GM10847 (cell line): ENCODE data around the gene PLD2.

Source experiments
- POLR2A ChIP-seq: IDR thresholded peaks from 2 replicates; pipeline ENCODE4 v1.6.1; 2011; ENCODE audit not compliant: insufficient read length; ENCODE audit errors: extremely low read depth

Gene PLD2

DNA sequence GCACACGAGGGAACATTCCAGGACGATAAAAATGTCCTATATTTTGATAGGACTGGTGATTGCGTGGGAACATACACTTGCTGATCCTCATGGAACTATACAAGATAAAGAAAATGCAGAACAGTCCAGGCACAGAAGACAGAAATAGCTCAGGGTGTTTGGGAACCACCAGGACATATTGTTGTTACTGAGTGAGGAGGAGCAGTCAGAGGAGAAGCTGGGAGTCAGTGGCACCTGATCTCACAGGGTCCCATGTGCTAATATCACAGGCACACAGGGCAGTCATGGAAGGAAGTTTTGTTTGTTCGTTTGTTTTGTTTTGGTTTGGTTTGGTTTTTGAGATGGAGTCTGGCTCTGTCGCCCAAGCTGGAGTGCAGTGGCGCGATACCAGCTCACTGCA, 5.7 kb downstream of the PLD2 start:
- TF ChIP-seq POLR2A, result no peak

DNA sequence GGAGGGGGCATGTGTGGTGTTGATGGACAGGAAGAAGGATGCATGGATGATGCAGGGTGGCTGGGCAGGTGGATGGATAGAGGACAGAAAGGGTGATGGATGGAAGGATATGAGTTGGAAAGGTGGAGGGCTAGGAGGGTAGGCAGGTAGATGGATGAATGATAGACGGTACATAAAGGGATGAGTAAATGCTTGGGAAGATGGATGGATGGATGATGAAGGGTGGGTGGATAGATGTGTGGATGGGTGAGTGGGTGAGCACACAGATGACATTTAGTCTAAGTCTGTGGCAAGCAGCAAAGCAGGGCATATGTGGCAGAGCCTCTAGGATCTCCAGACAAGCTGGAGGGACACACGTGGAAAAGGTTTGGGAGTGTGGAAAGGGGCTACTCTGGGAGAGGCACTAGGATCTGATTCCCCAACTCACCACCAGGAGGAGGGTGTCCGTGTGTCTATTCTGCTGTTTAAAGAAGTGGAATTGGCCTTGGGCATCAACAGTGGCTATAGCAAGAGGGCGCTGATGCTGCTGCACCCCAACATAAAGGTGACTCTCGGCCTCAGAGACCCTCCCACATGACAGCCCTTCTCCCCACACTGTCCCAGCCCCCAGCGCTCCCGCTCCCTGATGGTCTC, 8.2 kb downstream of the PLD2 start:
- TF ChIP-seq POLR2A, result no peak

DNA sequence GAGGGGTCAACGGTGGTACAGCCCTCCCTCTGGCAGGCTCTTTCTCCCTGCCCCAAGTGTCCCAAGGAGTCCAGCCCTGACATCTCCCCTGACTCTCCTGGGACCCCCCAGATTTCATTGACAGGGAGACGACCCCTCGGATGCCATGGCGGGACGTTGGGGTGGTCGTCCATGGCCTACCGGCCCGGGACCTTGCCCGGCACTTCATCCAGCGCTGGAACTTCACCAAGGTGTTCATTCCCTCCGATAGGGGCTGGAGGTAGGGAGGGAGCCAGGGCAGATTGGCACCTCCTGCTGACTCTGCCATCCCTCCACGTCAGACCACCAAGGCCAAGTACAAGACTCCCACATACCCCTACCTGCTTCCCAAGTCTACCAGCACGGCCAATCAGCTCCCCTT, 9.9 kb downstream of the PLD2 start:
- TF ChIP-seq POLR2A, result no peak

DNA sequence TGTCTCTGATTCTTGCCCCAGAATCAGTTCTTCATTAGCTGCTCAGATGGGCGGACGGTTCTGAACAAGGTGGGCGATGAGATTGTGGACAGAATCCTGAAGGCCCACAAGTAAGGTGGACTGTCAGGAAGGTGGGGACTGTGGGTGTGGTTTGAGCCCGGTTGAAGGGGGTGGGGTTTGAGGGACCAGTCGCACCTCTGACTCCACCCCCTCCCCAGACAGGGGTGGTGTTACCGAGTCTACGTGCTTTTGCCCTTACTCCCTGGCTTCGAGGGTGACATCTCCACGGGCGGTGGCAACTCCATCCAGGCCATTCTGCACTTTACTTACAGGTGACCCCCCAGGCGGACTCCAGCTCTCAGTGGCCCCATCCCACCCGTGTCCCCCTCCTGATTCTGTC, 11.3 kb downstream of the PLD2 start:
- TF ChIP-seq POLR2A, result no peak

DNA sequence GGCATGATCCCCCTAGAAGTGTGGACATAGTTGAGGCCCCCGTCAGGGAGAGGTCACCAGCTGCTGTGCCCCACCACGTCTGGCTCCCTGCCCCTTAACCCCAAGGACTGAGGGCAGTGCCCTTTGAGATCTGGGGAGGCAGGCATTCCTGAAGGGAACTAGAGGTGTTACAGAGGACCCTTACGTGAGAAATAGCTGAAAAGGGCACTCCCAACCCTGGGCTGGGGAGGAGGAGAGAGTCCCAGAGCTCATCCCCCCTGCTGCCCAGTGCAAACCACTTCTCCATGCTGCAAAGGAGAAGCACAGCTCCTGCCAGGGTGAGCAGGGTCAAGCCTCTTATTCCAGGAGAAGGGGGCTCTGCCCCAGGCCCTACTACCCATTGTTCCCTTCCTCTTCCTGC, 15.9 kb downstream of the PLD2 start:
- TF ChIP-seq POLR2A, result no peak

DNA sequence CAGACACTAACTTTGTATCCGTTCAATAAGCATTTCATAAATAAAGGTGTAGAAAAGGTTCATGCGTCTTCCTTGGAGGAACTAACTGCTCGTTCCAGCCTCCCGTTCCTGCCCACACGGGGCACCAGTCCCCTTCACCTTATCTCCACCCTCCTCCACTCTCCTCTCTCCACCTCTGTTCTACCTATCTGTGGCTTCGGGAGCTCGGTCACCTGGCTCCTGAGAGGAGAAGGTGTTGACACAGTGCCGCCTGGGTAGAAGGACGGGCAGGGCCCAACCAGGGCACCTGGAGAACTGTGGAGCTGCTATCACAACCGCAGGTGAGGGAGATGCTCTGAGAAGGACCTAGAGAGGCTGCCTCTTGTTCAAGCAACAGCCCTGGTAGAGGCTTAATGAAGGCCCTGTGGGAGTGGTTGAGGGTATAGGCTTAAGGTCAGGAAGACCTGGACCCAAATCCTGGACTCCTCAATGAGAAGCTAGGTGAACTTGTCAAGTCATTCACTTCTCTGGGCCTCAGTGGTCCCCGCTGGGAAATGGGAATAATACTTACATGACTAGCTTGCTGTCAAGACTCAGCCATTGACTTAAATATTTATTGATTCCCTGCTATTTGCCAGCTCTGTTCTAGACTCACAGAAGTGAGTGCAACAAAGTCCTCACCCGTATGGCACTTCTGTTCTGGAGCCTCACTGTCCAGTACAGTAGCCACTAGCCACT, 16.6 kb downstream of the PLD2 start:
- TF ChIP-seq POLR2A, result no peak

DNA sequence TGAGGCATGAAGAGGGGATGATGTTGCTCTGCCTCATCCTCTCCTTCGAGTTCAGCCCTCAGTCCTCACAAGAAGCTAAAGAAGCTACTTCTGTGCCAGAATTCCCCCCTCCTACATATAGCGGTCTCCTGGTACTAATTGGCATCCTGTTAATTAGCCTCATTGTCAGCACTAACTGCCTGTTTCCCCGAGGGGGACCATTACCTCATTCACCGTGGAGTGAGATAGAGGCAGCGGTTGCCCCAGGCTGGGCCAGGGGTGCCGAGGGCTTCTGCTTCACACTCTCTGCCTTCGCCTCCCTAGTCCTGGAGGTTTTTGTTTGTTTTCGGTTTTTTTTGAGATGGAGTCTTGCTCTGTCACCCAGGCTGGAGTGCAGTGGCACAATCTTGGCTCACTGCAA, 20.4 kb downstream of the PLD2 start:
- TF ChIP-seq POLR2A, result no peak

DNA sequence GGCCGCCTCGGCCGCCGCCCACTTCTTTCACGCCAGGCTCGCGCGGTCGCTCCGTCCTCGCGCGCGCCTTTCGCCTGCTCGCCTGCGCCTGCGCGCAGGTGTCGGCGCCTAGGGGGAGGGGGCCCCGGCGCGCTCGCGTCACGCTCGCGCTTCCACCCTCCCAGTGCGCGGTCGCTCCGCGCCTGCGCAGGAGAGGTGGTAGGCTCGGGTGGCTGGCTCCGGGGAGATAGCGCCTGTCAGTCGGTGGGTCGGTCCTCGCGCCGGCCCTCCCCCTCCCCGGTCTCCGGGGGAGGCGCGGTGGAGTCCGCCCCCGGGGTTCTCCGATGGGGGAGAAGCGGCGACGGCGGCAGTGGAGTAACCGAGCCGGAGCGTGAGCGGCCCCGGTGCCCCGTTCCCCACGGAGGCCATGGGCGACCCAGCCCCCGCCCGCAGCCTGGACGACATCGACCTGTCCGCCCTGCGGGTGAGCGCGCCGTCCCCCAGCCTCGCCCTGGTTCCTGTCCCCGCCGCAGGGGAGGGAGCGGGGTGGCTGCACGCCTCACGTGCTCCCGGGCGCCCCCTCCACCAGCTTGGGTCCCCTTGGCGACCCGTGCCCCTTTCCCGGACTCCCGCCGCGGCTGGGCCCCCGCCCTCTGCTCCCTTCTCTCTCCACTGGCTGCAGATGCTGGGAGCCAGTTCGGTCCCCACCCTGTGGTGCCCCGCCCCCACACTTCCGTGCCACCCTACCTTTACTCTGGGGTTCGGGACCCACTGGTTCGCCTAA, 26.4 kb downstream of the PLD2 start, which contains the start of gene MINK1:
TSS of gene MINK1 (plus strand) at position 163 of the 763 bp plus-strand sequence. CDS start at position 407, 244 bp downstream.
- TF ChIP-seq POLR2A, result peak; percentile 65

DNA sequence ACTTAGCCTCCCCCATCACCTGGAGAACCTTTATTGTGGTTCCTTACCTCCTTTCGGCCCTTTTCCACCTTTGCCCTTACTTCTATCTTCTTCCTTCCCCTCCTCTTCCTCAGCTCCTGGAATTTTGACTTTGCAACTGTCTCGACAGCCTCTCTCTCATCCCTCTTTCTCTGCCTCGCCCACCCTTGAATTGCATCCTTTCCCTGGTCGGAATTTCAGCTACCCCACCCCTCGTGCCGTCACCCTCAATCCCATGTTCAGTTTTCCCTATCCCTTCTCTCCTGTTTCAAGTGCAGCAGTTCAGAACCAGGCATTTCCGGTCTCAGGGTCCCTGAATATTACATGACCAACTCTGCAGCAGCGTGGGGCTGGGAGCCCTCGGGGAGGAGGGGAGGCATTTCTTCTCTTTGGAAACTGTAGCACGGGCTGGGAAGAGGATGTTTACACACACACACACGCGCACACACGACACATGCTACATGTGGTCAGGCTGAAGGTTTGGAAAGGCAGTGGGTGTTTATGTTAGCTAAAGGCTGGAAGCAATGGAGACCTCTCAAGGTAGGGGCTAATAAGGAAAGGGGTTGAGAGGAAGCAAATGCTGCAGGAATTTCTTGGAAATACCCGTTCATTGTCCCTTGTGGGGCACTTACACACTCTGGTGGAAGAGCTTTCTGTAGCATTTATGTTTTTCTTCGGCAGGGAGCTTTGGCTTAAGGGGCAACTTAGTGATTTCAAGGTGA, 27.2 kb downstream of the PLD2 start:
- TF ChIP-seq POLR2A, result no peak

DNA sequence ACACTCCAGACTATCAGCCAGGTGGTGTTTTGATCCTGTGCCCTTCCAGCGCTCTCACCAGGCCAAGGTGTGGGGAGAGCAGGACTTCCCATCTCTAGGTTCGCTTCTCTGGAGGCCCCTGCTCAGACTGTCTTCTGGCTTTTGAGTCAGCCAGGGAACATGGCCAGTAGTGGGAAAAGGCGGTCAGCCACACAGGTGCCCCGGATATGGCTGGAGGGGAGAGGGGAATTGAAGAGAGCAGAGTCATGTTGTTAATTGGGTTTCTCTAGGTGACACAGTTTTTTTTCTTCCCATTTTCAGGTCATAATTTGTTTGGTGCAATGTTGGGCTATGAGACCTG, 27.7 kb downstream of the PLD2 start:
- TF ChIP-seq POLR2A, result no peak

DNA sequence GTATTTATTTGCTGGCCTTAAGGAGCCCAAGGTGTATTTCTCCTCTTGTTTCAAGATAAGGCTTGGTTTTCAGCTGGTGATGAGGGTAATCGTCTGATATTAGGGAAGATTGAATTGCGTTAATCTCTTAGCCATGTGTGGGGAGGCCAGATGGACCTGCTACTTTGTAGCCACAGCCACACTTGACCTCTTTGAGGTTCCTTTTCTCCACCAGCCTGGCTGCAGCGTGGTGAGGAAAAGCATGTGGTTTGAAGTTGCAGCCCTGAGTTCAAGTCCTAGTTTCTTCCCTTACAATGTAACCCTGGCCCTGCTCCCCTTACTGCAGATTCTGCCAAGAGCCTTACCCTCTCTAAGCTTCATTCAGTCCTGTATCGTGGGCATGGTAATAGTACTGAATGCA, 29.3 kb downstream of the PLD2 start:
- TF ChIP-seq POLR2A, result no peak

DNA sequence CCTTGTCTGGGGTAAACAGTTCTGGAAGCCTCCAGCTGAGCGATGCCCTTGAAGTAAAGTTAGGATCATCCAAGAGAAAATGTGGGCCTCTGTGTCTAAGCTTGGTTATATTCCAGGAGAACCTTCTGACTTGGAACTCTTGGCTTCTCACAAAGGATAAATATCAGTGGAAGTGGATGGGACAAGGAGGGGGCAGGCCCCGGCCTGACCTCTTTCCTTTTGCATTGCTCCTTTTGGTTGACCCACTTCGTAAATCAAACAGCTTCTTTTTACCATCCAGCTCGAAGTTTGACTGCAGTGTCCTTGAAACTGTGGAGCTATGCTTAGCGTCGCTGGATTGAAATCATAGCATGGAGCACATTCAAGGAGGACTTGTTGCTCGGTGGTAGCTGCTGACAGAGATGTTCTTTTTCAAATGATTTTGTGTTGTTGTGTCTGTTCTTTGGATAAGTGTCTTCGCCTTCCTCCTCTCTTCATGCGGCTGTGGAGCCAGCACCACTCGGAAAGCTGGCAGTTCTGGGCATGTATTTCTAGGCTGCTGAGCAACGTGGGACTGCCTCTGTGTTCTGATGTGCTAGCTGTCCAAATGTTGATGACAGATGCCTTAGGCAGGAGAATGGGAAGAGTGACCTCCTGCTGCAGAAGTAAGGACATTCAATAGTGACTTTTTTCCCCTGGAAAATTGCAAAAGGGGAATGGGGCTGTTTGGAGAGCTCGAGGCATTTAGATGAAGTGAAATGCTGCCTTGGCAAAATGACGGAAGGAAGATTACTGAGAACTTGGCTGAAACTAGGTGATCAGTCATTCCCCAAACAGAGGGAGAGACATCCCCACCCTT, 30.7 kb downstream of the PLD2 start:
- no peak for TF ChIP-seq POLR2A

DNA sequence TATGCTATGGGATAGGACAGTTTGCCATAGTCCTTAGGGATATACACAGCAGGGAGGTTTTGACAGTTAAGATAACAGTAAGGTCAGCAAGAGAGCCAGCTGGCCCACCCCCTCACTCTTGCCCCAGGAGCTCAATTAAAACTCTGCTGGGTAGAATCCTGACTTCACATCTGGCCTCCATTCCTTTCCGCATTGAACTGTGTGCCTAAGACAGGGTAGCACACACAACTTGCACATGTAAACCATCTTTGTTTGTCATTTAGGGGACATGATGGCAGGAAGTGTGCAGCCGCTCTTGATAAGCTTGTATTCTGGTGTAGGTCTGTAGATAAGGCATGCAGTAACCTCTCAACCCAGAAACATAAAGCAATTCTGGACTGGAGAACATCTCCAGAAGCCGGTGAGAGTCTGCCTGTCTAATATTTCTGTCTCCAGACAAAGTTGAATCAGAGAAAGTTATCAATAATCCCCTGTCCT, 31.4 kb downstream of the PLD2 start:
- TF ChIP-seq POLR2A, result no peak

DNA sequence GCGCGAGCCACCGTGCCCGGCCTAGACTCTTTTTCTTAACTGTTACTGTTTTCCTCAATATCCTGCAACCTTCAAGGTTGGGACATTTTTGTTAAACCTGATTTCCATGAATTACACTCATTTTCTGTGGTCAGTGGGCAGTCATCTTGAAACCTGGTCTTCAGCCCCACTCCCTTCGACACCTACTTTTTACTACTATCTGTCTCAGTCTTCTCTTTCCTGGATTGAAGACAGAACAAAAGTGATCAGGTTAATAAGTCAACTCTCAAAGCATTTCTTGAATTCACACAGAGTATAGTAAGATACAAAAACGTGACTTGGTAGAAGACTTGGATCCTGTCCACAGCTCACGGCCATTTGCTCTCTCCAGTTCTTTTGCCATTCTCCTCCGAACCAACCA, 32.3 kb downstream of the PLD2 start:
- no peak for TF ChIP-seq POLR2A
